Measurements from ENCODE around the gene LSP1.
"Not testable (repeated sequence)": the region's sequence is repeated elsewhere in the genome, so short reads cannot be mapped to it uniquely, and the experiment has no call there.

The LSP1 gene

GRCh38 chr11:1880746-1881441 lies 28.0 kb downstream of the LSP1 start:
- H3K4me3 ChIP-seq (ENCODE audit: low read depth, low read length) = no peak overlapping the region

GRCh38 chr11:1881442-1882264 lies 28.8 kb downstream of the LSP1 start:
- H3K4me3 ChIP-seq (ENCODE audit: low read depth, low read length) = no peak overlapping the region

More at GRCh38 chr11:1880746-1881441, 28.0 kb downstream of the LSP1 start:
- TF ChIP-seq CTCF (IDR thresholded peaks at IDR 0.05; ENCODE audit: low read depth, low read length) = no peak

GRCh38 chr11:1882265-1883238 lies 29.7 kb downstream of the LSP1 start:
- peak; percentile 90 for TF ChIP-seq CTCF (IDR thresholded peaks at IDR 0.05; ENCODE audit: low read depth, low read length)
- H3K4me3 ChIP-seq (ENCODE audit: low read depth, low read length) = no peak overlapping the region

More at GRCh38 chr11:1881442-1882264, 28.8 kb downstream of the LSP1 start:
- TF ChIP-seq CTCF (IDR thresholded peaks at IDR 0.05; ENCODE audit: low read depth, low read length) = no peak

- no peak for TF ChIP-seq CTCF (IDR thresholded peaks at IDR 0.05; ENCODE audit: low read depth, low read length)
- H3K4me3 ChIP-seq (ENCODE audit: low read depth, low read length) = no peak overlapping the region
Measured at GRCh38 chr11:1883346-1884302, 30.7 kb downstream of the LSP1 start.

GRCh38 chr11:1884303-1884700 lies 31.4 kb downstream of the LSP1 start:
- no peak for TF ChIP-seq CTCF (IDR thresholded peaks at IDR 0.05; ENCODE audit: low read depth, low read length)
- no peak overlapping the region for H3K4me3 ChIP-seq (ENCODE audit: low read depth, low read length)

- H3K4me3 ChIP-seq (ENCODE audit: low read depth, low read length) = not testable (repeated sequence)
Measured at GRCh38 chr11:1886551-1886950, 33.7 kb downstream of the LSP1 start.
